NOMO-1 (cell line): ENCODE data around the gene CDK15.
A peak's percentile ranks its signal among the peaks of the same experiment; 100 is the strongest.
"Not testable (repeated sequence)": the region's sequence is repeated elsewhere in the genome, so short reads cannot be mapped to it uniquely, and the experiment has no call there.

Experiments
- DNase-seq, 2 experiments: peaks; one replicate each; lab custom pipeline; 2025; ENCODE audit not compliant: unreplicated experiment in 2 of 2; lab: John Stamatoyannopoulos, UW

The CDK15 gene

GRCh38 chr2:201827621-201828020, 21.3 kb downstream of the CDK15 start:
- no peak for DNase-seq

- DNase-seq = no peak
Measured at GRCh38 chr2:201828220-201828619, 21.9 kb downstream of the CDK15 start.

- DNase-seq = peak in 1 of 2 experiments; percentile 31
Measured at GRCh38 chr2:201830666-201831065, 24.3 kb downstream of the CDK15 start.

GRCh38 chr2:201831469-201831868, 25.1 kb downstream of the CDK15 start:
- no peak for DNase-seq

GRCh38 chr2:201833781-201834180, 27.4 kb downstream of the CDK15 start:
- no peak for DNase-seq

- no peak for DNase-seq
Measured at GRCh38 chr2:201835066-201835465, 28.7 kb downstream of the CDK15 start.

GRCh38 chr2:201837391-201837790, 31.1 kb downstream of the CDK15 start:
- DNase-seq = no peak

GRCh38 chr2:201837824-201838431, 31.6 kb downstream of the CDK15 start:
- DNase-seq = no peak

GRCh38 chr2:201839727-201840126, 33.4 kb downstream of the CDK15 start:
- no peak for DNase-seq

GRCh38 chr2:201840726-201841125, 34.4 kb downstream of the CDK15 start:
- no peak for DNase-seq

GRCh38 chr2:201842131-201842860, 36.0 kb downstream of the CDK15 start:
- DNase-seq = no peak

- DNase-seq = not testable (repeated sequence)
Measured at GRCh38 chr2:201844922-201845321, 38.6 kb downstream of the CDK15 start.

GRCh38 chr2:201847481-201847880, 41.1 kb downstream of the CDK15 start:
- no peak for DNase-seq

- DNase-seq = no peak
Measured at GRCh38 chr2:201852462-201852861, 46.1 kb downstream of the CDK15 start.

- DNase-seq = no peak
Measured at GRCh38 chr2:201852878-201853415, 46.6 kb downstream of the CDK15 start.

GRCh38 chr2:201854221-201854801, 48.0 kb downstream of the CDK15 start:
- DNase-seq = no peak

GRCh38 chr2:201854841-201855240, 48.5 kb downstream of the CDK15 start:
- DNase-seq = no peak

GRCh38 chr2:201855356-201855755, 49.0 kb downstream of the CDK15 start:
- DNase-seq = no peak

GRCh38 chr2:201857326-201857725, 51.0 kb downstream of the CDK15 start:
- DNase-seq = no peak

GRCh38 chr2:201858281-201859184, 52.2 kb downstream of the CDK15 start:
- DNase-seq = peak; percentile 65 to 87

- no peak for DNase-seq
Measured at GRCh38 chr2:201859949-201860348, 53.6 kb downstream of the CDK15 start.
